H1 (cell line): ENCODE data around the gene ATG7.

ENCODE experiments used
- CHD1 ChIP-seq: IDR thresholded peaks from 2 replicates; pipeline ENCODE4 v1.6.1; 2012; ENCODE audit warnings: low read depth, low read length, improper control_type of control experiment
- SUZ12 ChIP-seq: fragments of 200-600 bp; sonication (generic); IDR thresholded peaks from 2 replicates; pipeline ENCODE4 v1.6.1; 2012; ENCODE audit warnings: mild to moderate bottlenecking, inconsistent platforms, low read length, moderate library complexity, mixed read lengths
- TF ChIP-seq, protein P1 (sequence below), 3 experiments: IDR thresholded peaks; 1 replicate in 2 of 3; 2 replicates in 1 of 3; pipeline versions ENCODE4 v1.5.1 to v1.6.1; 2011; ENCODE audit warnings: low read length in 3 of 3, mild to moderate bottlenecking in 3 of 3, inconsistent platforms in 2 of 3, low read depth in 1 of 3, moderate library complexity in 1 of 3; ENCODE audit not compliant: insufficient read depth in 1 of 3; ENCODE audit errors: control extremely low read depth in 1 of 3

DNA sequence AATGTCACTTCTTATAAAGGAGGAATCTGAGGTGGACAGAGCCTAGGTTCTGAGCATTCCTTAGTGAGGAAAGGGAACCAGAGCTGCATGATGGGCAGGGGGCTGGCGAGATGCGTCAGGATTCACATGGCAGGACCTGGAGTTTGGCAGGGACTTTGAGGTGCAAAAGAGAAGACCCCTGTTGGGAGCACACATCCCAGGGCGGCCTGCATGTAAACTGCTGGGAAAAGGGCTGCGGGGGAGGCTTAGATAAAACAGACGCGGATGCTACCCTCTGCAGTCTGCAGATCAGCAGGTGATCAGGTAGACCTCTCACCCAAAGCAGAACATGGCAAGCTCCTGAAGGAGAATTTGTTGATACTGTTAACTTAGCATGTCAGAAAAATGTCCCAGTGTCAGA, 203.1 kb downstream of the ATG7 start:
- TF ChIP-seq, protein P1, sequence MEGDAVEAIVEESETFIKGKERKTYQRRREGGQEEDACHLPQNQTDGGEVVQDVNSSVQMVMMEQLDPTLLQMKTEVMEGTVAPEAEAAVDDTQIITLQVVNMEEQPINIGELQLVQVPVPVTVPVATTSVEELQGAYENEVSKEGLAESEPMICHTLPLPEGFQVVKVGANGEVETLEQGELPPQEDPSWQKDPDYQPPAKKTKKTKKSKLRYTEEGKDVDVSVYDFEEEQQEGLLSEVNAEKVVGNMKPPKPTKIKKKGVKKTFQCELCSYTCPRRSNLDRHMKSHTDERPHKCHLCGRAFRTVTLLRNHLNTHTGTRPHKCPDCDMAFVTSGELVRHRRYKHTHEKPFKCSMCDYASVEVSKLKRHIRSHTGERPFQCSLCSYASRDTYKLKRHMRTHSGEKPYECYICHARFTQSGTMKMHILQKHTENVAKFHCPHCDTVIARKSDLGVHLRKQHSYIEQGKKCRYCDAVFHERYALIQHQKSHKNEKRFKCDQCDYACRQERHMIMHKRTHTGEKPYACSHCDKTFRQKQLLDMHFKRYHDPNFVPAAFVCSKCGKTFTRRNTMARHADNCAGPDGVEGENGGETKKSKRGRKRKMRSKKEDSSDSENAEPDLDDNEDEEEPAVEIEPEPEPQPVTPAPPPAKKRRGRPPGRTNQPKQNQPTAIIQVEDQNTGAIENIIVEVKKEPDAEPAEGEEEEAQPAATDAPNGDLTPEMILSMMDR (IDR thresholded peaks at IDR 0.05; ENCODE audit: control extremely low read depth in 1 of 3, insufficient read depth in 1 of 3, low read depth in 1 of 3, low read length in 3 of 3) = no peak
- TF ChIP-seq CHD1 = no peak
- TF ChIP-seq SUZ12 = no peak
